Choroid plexus epithelial cell (primary cell): Measurements from ENCODE around the gene AUTS2.
A peak's percentile ranks its signal among the peaks of the same experiment; 100 is the strongest.

Experiments
- DNase-seq: peaks from one replicate; pipeline ENCODE4 v3.0.0-alpha.2; 2010; ENCODE audit warnings: low read depth
- H3K4me3 ChIP-seq: 2 replicates; pipeline ENCODE4 v1.5.1; 2011; ENCODE audit warnings: low read depth, mild to moderate bottlenecking, control low read depth, low read length, moderate library complexity
- TF ChIP-seq, protein P1 (sequence below): conservative IDR thresholded peaks from 2 replicates; pipeline ENCODE4 v1.5.1; 2011; ENCODE audit warnings: low read depth, mild to moderate bottlenecking, control low read depth, inconsistent platforms, low read length, moderate library complexity

AUTS2 gene

DNA sequence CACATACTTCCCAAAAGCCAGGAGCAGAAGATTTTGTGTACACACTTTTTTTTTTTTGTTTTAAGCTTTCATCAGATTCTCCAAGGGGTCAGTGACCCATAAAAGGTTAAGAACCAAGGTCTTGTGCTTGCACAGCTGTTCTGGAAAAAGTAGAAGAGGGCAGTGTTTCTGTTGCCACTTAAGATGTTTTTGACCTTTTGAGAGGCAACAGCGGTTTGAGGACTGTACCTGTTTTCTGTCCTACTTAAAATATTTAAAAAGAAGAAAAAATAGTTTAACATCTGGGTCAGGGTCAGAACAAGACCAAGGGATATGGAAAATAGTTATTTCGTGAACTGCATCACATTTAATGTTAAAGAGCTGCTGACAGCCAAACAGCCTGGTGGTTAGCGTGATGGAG lies 32.9 kb downstream of the AUTS2 start:
- TF ChIP-seq, protein P1, sequence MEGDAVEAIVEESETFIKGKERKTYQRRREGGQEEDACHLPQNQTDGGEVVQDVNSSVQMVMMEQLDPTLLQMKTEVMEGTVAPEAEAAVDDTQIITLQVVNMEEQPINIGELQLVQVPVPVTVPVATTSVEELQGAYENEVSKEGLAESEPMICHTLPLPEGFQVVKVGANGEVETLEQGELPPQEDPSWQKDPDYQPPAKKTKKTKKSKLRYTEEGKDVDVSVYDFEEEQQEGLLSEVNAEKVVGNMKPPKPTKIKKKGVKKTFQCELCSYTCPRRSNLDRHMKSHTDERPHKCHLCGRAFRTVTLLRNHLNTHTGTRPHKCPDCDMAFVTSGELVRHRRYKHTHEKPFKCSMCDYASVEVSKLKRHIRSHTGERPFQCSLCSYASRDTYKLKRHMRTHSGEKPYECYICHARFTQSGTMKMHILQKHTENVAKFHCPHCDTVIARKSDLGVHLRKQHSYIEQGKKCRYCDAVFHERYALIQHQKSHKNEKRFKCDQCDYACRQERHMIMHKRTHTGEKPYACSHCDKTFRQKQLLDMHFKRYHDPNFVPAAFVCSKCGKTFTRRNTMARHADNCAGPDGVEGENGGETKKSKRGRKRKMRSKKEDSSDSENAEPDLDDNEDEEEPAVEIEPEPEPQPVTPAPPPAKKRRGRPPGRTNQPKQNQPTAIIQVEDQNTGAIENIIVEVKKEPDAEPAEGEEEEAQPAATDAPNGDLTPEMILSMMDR = no peak
- no peak overlapping the region for H3K4me3 ChIP-seq

DNA sequence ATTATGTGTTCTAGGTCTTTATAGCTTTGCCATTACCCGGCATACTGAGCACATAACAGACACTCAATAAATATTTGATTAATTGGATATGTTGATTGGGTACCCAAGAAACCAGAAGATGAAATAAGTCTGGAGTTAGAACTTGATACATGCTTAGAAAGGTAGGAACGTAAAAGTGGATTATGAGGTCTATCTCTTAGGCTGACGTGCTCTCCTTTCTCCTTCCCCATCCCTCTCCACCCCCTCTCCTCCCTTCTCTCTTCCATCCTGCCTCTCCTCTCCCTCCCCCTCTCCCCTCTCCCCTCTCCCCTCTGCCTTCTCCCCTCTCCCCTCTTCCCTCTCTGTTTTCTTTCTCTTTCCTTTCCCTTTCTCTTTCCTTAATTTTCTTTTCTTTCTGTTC lies 34.0 kb downstream of the AUTS2 start:
- no peak overlapping the region for H3K4me3 ChIP-seq
- TF ChIP-seq, protein P1 = no peak
- no peak for DNase-seq

More for the DNA sequence above, 32.9 kb downstream of the AUTS2 start:
- no peak for DNase-seq

DNA sequence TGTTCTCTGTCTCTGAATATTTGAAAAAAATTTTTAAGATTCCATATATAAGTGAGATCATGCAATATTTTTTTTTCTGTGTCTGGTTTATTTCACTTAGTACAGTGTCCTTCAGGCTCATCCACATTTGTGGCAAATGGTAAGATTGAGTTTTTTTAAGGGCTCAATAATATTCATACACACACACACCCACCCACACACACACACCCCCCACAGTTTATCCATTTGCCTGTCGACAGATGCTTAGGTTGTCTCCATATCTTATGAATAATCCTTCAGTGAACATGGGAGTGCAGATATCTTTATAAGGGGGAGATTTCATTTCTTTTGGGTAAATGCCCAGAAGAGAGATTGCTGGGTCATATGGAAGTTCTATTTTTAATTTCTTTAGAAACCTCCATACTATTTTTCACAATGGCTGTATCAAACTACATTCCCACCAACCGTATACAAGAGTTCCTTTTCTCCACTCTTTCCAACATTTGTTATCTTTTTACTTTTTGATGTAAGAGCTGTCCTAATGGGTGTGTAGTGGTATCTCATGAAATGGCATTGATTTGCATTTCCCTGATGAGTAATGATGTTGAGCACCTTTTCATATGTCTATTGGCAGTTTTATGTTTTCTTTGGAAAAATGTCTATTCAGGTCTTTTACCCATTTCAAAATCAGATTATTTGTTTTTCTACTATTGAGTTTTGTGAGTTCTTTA lies 35.0 kb downstream of the AUTS2 start:
- TF ChIP-seq, protein P1 = no peak
- H3K4me3 ChIP-seq = no peak overlapping the region
- DNase-seq = peak; percentile 23

DNA sequence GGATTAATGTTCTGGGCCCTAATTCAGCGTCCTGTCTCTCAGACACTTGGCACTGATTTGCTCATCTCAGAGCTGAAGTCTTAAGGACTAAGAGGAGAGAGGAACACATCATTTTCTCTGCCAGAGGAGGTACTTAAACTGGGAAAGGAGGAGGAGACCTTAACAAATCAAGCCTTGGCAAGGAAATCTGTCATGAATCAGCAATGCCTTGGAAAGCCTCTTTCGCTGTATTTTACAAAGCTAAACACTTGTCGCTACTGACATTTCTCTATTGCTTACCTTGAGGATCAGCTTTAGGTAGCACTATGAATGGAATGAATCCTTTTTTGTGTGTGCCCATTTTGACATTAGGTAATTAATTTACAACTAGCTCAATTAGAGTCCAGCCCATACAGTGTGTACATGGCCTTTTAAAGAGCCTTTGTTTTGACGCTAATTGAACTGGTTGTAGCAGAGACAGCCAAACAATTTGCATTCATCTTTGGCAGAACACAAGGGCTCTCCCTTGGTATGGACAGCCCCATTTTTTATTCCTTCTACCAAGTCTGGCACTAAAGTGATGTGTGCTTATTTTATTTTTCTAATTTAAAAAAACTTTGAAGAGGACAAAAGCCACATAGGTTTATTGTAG lies 37.4 kb downstream of the AUTS2 start:
- H3K4me3 ChIP-seq = no peak overlapping the region
- TF ChIP-seq, protein P1 = no peak
- no peak for DNase-seq

DNA sequence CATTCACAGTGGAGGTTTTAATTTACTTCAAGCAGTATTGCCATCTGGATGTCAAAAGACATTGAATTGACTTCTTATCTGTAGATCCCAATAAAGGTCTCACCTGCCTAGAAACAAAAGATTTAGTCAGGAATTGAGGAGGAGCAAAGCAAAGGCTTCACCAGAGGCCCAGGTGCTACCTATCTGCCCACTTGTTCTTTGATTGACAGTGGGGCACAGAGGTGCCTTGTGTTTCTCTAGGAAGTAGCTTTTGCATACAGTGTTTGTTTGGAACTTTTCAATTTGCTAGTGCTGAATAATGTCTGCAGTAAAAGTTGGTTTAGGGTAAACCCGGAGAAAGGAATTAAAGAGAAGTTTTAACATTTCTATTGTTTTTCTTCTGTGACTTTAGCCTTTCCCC lies 40.4 kb downstream of the AUTS2 start:
- no peak overlapping the region for H3K4me3 ChIP-seq
- no peak for DNase-seq
- TF ChIP-seq, protein P1 = no peak

DNA sequence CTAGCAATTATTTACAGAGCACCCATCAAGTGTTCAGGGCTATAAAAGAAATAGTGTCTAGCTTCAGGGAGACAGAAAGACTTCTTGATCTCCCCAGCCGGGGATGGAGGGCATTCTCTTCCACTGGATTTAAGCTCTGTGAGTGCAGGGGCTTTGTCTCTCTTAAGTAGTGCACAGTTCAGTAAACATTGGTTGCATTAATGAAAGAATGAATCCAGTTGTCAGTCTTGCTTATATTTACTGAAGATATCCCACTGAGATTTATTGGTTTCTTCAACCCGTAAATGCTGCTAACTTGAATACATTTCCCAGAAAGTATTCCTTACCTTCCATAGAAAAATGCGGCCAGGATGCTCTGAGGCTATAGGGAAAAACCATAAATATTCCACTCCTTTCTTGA lies 41.9 kb downstream of the AUTS2 start:
- H3K4me3 ChIP-seq = no peak overlapping the region
- no peak for DNase-seq
- TF ChIP-seq, protein P1 = no peak

DNA sequence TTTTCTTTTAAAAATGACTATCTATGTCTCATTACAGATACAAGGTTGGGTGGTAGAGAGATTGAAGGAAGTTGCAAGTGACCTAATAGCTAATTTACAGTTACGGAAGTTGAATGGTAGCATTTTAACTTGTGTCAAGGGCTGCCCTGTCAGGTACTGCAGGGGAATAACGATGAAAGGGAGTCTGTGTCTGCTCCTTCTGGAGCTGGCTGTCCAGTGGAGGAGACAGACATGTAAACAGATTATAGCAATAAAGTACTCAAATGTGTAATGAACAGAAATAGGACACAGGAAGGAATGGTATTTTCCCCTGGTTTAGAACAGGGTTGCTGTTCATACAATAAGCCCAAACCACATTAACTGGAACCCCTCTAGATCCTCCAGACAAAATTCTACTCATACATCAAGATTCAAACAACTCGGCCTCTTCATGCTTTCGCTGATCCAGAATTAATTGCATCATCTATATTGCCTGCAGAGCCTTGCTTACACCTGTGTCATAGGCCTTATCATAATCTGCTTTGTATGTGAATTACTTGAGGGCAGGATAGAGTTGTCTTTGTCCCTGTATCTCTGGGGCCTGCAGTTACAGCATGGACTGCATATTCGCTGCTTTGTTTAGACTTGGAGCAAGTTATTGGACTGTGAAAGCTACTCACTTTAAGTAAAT lies 42.8 kb downstream of the AUTS2 start:
- no peak for DNase-seq
- no peak overlapping the region for H3K4me3 ChIP-seq
- TF ChIP-seq, protein P1 = no peak
